Thyroid gland (tissue), 4 donors: Measurements from ENCODE around the gene ARFGEF3.

Experiments
- POLR2A ChIP-seq, 2 donors: fragments of 450-650 bp; IDR thresholded peaks; one replicate each; pipeline ENCODE4 v1.6.1; 2017; ENCODE audit warnings: antibody characterized with exemption in 2 of 2, mild to moderate bottlenecking in 2 of 2, moderate library complexity in 1 of 2
- TF ChIP-seq, protein P1 (sequence below), 6 experiments: fragments of 200-600 bp in 3 of 6; fragments of 450-650 bp in 3 of 6; sonication (generic) in 3 of 6; IDR thresholded peaks; one replicate each; pipeline ENCODE4 v1.5.1; 2016 to 2019; ENCODE audit warnings: antibody characterized with exemption in 6 of 6, mild to moderate bottlenecking in 2 of 6, inconsistent platforms in 1 of 6, moderate library complexity in 1 of 6

DNA sequence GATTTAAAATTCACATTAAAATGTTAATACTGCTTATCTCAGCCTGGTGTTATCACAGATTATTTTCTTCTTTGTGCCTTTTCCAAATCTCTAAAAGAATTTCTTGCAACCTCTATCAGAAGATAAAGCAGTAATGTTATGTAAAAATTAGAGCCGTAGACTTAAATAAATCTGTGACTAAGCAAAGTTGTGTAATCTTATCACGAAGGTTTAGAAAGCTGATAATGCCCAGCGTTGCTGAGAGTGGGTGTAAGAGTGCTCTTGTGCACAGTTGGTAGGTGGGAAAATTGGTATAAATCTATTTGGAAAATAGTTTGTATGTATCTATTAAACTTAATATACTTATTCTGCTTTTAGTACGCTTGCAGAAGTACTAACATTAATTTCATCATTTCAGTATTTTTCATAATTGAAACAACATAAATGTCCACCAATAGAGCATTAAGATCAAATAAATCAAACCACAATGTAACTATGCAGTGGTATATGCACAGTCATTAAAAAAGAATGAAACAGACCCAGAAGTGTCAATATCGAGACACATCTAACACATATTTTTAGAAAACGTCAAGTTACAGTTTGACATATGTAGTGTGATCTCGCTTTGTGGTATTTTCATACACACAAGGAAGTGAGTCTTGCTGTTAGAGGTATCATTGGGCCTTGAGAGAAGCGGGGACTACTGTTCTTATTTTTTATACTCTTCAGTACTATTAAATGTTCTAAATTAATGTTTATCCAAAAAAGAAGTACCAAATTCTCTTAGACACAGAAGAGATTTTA, 111.0 kb downstream of the ARFGEF3 start:
- TF ChIP-seq, protein P1, sequence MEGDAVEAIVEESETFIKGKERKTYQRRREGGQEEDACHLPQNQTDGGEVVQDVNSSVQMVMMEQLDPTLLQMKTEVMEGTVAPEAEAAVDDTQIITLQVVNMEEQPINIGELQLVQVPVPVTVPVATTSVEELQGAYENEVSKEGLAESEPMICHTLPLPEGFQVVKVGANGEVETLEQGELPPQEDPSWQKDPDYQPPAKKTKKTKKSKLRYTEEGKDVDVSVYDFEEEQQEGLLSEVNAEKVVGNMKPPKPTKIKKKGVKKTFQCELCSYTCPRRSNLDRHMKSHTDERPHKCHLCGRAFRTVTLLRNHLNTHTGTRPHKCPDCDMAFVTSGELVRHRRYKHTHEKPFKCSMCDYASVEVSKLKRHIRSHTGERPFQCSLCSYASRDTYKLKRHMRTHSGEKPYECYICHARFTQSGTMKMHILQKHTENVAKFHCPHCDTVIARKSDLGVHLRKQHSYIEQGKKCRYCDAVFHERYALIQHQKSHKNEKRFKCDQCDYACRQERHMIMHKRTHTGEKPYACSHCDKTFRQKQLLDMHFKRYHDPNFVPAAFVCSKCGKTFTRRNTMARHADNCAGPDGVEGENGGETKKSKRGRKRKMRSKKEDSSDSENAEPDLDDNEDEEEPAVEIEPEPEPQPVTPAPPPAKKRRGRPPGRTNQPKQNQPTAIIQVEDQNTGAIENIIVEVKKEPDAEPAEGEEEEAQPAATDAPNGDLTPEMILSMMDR (IDR thresholded peaks at IDR 0.05), result no peak
- no peak for TF ChIP-seq POLR2A (IDR thresholded peaks at IDR 0.05)
